GM18517 (cell line): ENCODE data around the gene SAMD11.

ENCODE experiments used
- ATAC-seq: cut with Tn5 transposase; IDR thresholded peaks from one replicate; pipeline ENCODE4 v1.9.1; 2021; ENCODE audit warnings: mild to moderate bottlenecking, moderate library complexity; ENCODE audit not compliant: unreplicated experiment

The SAMD11 gene

DNA sequence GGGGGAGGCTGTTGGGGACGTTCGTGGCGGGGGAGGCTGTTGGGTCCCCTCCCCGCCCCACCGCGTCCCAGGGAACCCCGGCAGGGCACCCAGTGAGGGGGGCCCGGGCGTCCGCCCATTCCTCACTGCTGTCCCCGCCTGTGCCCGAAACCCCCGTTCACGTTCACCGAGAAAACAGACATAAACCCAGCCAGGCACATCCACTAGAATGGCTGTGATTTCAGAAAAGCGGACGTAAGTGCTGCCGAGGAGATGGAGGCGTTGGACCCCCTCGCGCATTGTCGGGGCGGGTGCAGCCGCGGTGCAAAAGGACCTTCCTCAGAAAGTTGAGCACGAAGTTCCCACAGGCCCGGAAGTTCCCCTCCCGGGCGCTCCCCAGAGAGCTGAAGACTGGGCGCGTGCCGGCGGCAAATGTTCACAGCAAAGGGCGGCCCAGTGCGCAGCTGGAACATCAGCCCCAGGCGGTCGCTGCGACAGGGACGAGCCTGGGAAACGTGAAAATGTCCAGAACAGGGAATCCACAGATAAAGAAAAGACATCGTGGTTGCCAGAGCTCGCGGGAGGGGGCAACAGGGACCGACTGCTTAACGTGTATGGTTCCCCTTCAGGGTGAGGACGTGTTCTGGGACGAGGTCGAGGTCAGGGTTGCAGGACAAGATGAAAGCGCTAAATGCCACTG lies 18.5 kb upstream of the SAMD11 start:
- ATAC-seq = no peak

- ATAC-seq = no peak
Measured at GRCh38 chr1:905811-906599, 17.7 kb upstream of the SAMD11 start.

- no peak for ATAC-seq
Measured at GRCh38 chr1:906600-907420, 16.9 kb upstream of the SAMD11 start.

GRCh38 chr1:907611-908451 lies 15.9 kb upstream of the SAMD11 start:
- ATAC-seq = no peak

DNA sequence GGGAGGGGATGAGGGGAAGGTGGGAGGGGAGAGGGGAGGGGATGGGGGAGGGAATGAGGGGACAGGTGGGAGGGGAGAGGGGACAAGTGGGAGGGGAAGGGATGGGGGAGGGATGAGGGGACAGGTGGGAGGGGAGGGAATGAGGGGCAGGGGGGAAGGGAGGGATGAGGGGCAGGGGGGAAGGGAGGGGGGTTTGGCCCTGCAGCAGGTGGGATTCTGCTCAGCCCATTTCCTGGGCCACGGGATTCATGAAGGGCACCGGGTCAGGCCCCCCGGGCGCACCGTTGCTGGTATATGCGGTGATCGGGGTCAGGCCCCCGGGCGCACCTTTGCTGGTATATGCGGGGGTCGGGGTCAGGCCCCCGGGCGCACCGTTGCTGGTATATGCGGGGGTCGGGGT lies 15.1 kb upstream of the SAMD11 start:
- ATAC-seq = no peak

- ATAC-seq = no peak
Measured at GRCh38 chr1:909861-910310, 13.8 kb upstream of the SAMD11 start.

DNA sequence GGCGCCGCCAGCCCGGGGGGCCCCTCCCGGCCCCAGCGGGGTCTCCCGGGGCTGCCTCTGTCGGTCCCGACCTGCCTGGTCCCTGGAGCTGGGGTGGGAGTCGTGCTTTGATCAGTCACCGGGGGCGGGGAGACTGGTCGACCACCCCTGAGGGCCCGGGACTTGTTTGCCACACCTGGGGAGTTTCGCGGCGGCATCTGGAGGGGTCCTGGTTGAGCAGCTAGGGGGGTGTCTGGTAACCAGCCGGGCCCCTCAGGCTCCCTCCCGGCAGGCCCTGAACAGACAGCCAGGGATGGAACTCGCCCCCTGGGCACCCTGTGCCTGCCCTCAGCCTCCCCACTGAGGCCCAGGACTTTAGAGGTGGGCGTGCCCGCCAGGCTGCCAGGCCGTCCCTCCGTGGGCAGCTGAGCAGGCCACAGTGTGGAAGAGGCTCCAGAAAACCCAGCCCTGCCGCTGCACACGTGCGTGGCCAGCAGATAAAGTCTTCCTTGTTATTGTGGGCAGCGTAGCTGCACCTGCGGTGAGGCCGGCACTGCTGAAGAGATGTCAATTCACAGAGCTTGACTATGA lies 13.3 kb upstream of the SAMD11 start:
- ATAC-seq = no peak

DNA sequence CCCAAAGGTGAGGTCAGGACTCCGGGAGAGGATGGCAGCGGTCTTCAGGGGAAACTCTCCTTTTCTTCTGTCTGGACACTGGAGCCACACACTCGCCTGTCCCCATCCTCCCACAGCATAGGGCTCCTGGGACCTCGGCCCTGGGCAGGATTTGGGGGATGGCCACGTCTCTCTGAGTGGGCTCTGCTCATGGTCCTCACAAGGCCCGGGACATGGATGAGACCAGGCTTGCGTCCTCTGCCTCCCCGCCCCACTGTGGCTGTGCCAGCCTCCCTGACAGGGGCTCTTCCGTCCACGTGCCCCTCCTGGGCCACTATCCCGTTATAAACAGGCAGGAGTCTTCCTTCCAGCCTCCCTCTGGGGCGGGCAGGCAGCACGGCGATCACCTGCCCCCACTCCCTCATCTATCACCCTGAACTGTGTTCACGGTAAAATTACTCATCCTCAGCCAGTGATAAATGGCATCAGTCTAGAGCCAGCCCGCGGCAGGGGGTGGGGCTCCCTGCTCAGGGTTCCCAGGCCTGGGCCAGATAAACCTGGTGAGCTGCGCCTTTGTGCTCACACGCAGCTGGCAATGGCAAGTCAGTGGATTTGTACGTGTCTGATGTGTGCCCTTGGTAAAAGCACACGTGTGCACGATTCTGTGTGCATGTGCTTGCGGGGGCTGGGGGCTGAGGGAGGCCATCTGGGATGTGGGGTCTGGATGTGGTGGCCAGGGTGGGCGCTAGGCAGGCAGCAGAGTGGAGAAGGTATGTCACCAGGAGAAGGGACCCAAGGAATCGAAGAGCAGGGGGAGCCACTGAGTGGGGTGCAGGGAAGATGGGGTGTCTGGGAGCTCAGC lies 12.6 kb upstream of the SAMD11 start:
- no peak for ATAC-seq

GRCh38 chr1:911875-912739 lies 11.6 kb upstream of the SAMD11 start:
- ATAC-seq = no peak

DNA sequence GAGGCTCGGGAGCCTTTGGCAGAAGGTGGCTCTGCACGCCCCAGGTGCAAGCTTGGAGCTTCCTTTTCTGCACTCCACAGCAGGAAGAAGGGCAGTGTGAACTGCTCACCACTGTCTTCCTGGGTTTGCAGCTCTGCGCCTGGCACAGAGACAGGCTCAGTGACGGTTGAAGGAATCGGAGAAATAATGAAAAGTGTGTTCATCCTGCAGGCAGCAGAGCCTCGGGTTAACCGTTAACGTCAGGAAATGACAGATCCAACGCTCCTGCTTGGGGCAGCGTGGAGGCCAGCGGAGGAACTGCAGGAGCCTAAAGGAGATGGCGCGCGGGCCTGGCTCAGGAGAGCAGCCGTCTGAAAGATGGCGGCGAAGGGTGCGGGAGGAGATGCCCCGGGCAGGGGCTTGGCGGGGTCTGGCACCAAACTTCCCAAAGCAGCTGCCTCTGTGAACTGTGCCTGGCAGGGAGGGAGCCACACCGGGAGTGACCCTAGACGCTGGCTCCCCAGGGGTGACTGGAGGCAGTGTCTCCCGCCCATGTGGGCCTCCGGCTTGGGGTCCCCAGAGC lies 10.9 kb upstream of the SAMD11 start:
- ATAC-seq = no peak

DNA sequence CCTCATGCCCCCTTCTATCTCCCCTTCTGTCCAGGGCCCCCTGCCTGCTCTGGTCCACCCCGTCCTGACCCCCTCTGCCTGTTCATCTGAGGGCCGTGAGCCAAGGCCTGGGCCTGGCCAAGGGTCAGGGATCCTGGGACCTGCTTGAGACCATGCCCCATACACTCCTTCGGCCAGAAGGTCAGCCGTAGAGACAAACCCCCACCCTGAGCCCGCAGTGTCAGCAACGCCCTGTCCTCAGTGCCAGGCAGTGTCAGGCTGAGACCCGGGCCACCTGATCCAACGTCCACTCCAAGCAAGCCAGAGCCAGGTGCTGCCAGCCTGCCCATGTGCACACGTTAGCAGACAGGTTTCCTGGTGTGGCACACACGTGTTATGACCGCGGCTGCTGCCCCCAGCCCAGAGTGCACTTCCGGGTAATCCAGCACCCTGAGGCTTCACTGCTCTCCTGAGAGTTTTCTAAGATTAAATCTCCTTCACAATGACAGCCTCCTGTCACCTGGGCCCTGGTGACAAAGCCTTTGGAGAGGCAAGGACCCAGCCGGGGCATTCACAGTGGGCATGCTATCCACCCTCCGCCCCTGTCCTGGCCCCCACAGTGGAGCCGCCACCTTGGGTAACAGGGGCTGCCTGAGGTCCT lies 10.1 kb upstream of the SAMD11 start:
- no peak for ATAC-seq

GRCh38 chr1:914131-914890 lies 9.4 kb upstream of the SAMD11 start:
- ATAC-seq = no peak

DNA sequence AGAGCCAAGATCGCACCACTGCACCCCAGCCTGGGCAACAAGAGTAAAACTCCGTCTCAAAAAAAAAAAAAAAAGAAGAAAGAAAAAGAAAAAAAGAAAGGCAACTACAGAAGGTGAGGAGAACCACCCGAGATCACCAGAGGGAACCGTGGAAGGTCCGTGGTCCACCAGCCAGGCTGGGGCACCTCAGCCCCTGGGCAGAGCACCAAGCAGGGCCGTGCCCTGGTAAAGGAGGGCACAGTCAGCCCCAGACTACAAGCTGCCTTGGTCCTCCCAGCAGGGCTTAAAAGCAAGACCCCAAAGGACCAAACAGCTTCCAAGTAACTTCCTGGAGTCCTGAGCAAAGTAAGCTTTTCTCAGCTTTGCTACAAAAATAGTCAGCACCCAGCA lies 8.8 kb upstream of the SAMD11 start:
- no peak for ATAC-seq

DNA sequence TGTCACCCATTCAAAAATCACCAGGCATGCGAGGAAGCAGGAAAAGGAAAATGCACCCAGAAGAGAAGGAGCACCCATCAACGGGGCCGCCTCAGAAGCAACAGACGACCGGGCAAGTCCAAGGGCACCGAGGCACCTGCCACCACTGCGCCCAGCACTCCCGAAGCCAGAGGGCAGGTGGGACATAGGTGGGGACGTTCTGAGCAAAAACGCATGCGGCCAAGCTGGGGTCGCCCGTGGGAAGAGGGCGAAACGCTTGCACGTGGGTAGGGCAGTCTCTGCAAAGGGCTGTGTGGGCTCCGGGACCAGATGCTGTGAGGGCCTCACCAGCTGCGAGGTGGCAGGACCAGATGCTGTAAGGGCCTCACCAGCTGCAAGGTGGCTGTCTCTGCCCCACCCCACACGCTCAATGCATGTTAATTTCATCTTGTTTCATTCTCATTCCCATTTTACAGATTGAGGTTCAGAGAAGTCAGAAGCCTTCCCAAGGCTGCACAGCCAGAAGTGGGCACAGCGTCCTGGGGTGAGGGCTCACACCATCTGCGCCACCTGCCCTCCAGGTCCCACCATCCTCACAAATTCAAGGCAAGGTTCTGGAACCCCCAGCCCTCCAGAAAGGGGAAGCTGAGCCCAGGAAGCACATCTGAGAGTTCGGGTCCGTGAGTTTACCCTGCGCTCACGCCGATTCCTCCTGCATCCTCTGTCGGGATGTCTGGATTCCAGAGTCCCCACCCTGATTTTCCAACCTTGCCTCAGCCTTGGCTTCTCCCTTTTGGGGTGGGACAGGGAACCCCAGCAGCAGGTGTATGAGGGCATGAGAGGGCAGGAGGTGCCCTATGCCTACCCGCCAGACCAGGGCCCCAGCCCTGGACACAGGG lies 8.2 kb upstream of the SAMD11 start:
- ATAC-seq = no peak

GRCh38 chr1:916173-917075 lies 7.3 kb upstream of the SAMD11 start:
- ATAC-seq = no peak
